ENCODE data around the gene RXRA.

RXRA gene

GRCh38 chr9:134338394-134339182 lies 12.3 kb downstream of the RXRA start:
- DNase-seq, result no peak

GRCh38 chr9:134339183-134339806 lies 13.0 kb downstream of the RXRA start:
- DNase-seq, result no peak

GRCh38 chr9:134340475-134341160 lies 14.4 kb downstream of the RXRA start:
- DNase-seq, result no peak

- no peak for DNase-seq
Observed at GRCh38 chr9:134341306-134341705, 15.1 kb downstream of the RXRA start.

- DNase-seq, result no peak
Observed at GRCh38 chr9:134341929-134342745, 15.9 kb downstream of the RXRA start.

- no peak for DNase-seq
Observed at GRCh38 chr9:134342746-134343115, 16.5 kb downstream of the RXRA start.

- DNase-seq, result no peak
Observed at GRCh38 chr9:134343637-134344036, 17.4 kb downstream of the RXRA start.

- peak; percentile 46 for DNase-seq
Observed at GRCh38 chr9:134344068-134344799, 18.0 kb downstream of the RXRA start.

- DNase-seq, result no peak
Observed at GRCh38 chr9:134344800-134345310, 18.6 kb downstream of the RXRA start.

GRCh38 chr9:134345737-134346136 lies 19.5 kb downstream of the RXRA start:
- DNase-seq, result no peak

GRCh38 chr9:134346151-134346550 lies 19.9 kb downstream of the RXRA start:
- DNase-seq, result peak; percentile 31

- DNase-seq, result no peak
Observed at GRCh38 chr9:134346840-134347583, 20.8 kb downstream of the RXRA start.

GRCh38 chr9:134347996-134348395 lies 21.7 kb downstream of the RXRA start:
- DNase-seq, result no peak

GRCh38 chr9:134348404-134349155 lies 22.3 kb downstream of the RXRA start:
- no peak for DNase-seq

GRCh38 chr9:134349936-134350335 lies 23.7 kb downstream of the RXRA start:
- no peak for DNase-seq

GRCh38 chr9:134350416-134350994 lies 24.2 kb downstream of the RXRA start:
- DNase-seq, result no peak

GRCh38 chr9:134351606-134352176 lies 25.4 kb downstream of the RXRA start:
- DNase-seq, result no peak

GRCh38 chr9:134352247-134352933 lies 26.1 kb downstream of the RXRA start:
- DNase-seq, result no peak

GRCh38 chr9:134353539-134353938 lies 27.3 kb downstream of the RXRA start:
- no peak for DNase-seq
